GM10248 (cell line): ENCODE measurements around the gene CUX1.

Experiments
- CTCF ChIA-PET: fragments of 300-600 bp; sonication (Branson Sonifier 250); formaldehyde crosslinking; extraction: SDS; loops from one replicate; lab custom pipeline; 2021; ENCODE audit warnings: antibody characterized with exemption; lab: Yijun Ruan, JAX
- POLR2A ChIA-PET: fragments of 350-650 bp; sonication (Branson Sonifier 250); formaldehyde crosslinking; extraction: SDS; loops from one replicate; lab custom pipeline; 2020; ENCODE audit warnings: antibody characterized with exemption; lab: Yijun Ruan, JAX
- DNase-seq: peaks from one replicate; pipeline ENCODE4 v3.0.0; 2012; ENCODE audit errors: extremely low spot score
- TF ChIP-seq, protein P1 (sequence below): IDR thresholded peaks from 2 replicates; pipeline ENCODE4 v1.5.1; 2012; ENCODE audit warnings: mild to moderate bottlenecking, low read depth; ENCODE audit errors: extremely low read depth, missing control alignments, control extremely low read depth

Gene CUX1

GRCh38 chr7:102120666-102121195 lies 303.3 kb downstream of the CUX1 start:
- POLR2A ChIA-PET = no interaction called here

GRCh38 chr7:102122026-102122425 lies 304.6 kb downstream of the CUX1 start:
- peak; percentile 49 for DNase-seq
- ChIA-PET POLR2A (no interaction called here), CTCF (interaction anchor here (1.6 kb wide), 1 partner anchor 10 kb away, joined by 3 read pairs; no protein-coding TSS in a partner anchor)
- TF ChIP-seq, protein P1, sequence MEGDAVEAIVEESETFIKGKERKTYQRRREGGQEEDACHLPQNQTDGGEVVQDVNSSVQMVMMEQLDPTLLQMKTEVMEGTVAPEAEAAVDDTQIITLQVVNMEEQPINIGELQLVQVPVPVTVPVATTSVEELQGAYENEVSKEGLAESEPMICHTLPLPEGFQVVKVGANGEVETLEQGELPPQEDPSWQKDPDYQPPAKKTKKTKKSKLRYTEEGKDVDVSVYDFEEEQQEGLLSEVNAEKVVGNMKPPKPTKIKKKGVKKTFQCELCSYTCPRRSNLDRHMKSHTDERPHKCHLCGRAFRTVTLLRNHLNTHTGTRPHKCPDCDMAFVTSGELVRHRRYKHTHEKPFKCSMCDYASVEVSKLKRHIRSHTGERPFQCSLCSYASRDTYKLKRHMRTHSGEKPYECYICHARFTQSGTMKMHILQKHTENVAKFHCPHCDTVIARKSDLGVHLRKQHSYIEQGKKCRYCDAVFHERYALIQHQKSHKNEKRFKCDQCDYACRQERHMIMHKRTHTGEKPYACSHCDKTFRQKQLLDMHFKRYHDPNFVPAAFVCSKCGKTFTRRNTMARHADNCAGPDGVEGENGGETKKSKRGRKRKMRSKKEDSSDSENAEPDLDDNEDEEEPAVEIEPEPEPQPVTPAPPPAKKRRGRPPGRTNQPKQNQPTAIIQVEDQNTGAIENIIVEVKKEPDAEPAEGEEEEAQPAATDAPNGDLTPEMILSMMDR = no peak

More at GRCh38 chr7:102120666-102121195, 303.3 kb downstream of the CUX1 start:
- DNase-seq = no peak
- CTCF ChIA-PET = no interaction called here
- TF ChIP-seq, protein P1 = no peak

GRCh38 chr7:102125127-102125596 lies 307.7 kb downstream of the CUX1 start:
- POLR2A ChIA-PET = no interaction called here
- DNase-seq = peak; percentile 69
- CTCF ChIA-PET = no interaction called here
- TF ChIP-seq, protein P1 = peak; percentile 24

DNA sequence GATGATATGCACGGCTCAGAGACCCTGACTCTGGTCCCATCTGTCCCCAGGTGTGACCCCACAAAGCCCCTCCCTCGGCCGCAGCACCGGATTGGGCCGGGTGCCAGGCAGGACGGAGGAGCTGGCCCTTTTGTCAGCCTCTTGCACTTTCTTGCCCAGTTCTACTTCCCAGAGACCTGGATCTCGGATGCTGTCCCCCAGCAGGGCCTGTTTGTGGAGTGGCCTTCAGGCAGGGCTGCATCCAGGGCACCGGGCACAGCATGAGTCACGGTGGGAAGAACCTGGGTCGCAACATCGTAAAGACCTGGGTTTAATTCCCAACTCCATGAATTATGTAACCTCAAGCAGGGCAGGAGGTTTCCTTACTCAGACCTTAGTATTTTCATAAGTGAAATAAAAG lies 310.9 kb downstream of the CUX1 start:
- POLR2A ChIA-PET = no interaction called here
- no peak for DNase-seq
- TF ChIP-seq, protein P1 = no peak
- CTCF ChIA-PET = no interaction called here

GRCh38 chr7:102129636-102130370 lies 312.4 kb downstream of the CUX1 start:
- ChIA-PET POLR2A (no interaction called here), CTCF (no interaction called here)
- TF ChIP-seq, protein P1 = no peak
- DNase-seq = no peak

GRCh38 chr7:102132209-102132752 lies 314.9 kb downstream of the CUX1 start:
- ChIA-PET CTCF (interaction anchor here (1.7 kb wide), 1 partner anchor 8 kb away, joined by 5 read pairs; no protein-coding TSS in a partner anchor), POLR2A (no interaction called here)
- TF ChIP-seq, protein P1 = no peak
- DNase-seq = no peak
